Gastrocnemius medialis (tissue), 4 donors: Measurements from ENCODE around the gene ZPBP2. TPM values are rescaled to one million over a fixed set of nuclear protein-coding genes. Genes with fewer than 3 reads are reported as not detected.

ENCODE experiments used
- ATAC-seq, 2 donors: fragments of 150-250 bp; one replicate each; pipeline ENCODE4 v1.9.1; 2016
- DNase-seq, 2 donors: peaks; one replicate each; pipeline ENCODE4 v3.0.0-alpha.2; 2019
- H3K27ac ChIP-seq, 4 donors: fragments of 200-600 bp; sonication (generic); 1 replicate in 1 of 4; 2 replicates in 3 of 4; pipeline ENCODE4 v1.5.1; 2016 to 2018; ENCODE audit warnings: mild to moderate bottlenecking in 2 of 4, moderate library complexity in 1 of 4
- H3K27me3 ChIP-seq, 3 donors: fragments of 200-600 bp; sonication (generic) in 2 of 3; 1 replicate in 1 of 3; 2 replicates in 2 of 3; pipeline versions ENCODE4 v1.5.1 to v1.6.0; 2016 to 2019; ENCODE audit warnings: mild to moderate bottlenecking in 1 of 3, moderate library complexity in 1 of 3
- H3K36me3 ChIP-seq, 2 donors: fragments of 200-600 bp; sonication (generic) in 1 of 2; one replicate each; pipeline ENCODE4 v1.5.1; 2017 to 2018
- H3K4me1 ChIP-seq, 2 donors: fragments of 200-600 bp; sonication (generic) in 1 of 2; one replicate each; pipeline ENCODE4 v1.5.1; 2016 to 2017; ENCODE audit warnings: mild to moderate bottlenecking in 2 of 2
- H3K4me3 ChIP-seq, 4 donors: fragments of 200-600 bp; sonication (generic) in 3 of 4; 1 replicate in 1 of 4; 2 replicates in 3 of 4; pipeline ENCODE4 v1.5.1; 2016 to 2019; ENCODE audit warnings: mild to moderate bottlenecking in 2 of 4
- H3K9me3 ChIP-seq, 3 donors: fragments of 200-600 bp; sonication (generic) in 2 of 3; 1 replicate in 1 of 3; 2 replicates in 2 of 3; pipeline ENCODE4 v1.5.1; 2016 to 2019
- CTCF ChIP-seq, 5 experiments: fragments of 450-650 bp in 3 of 5; fragments of 200-600 bp in 2 of 5; sonication (generic) in 2 of 5; IDR thresholded peaks in 4 of 5; conservative IDR thresholded peaks in 1 of 5; 1 replicate in 4 of 5; 2 replicates in 1 of 5; pipeline ENCODE4 v1.5.1; 2016 to 2019; ENCODE audit warnings: antibody characterized with exemption in 5 of 5, mild to moderate bottlenecking in 3 of 5, moderate library complexity in 3 of 5
- POLR2A ChIP-seq, 2 donors: fragments of 450-650 bp; IDR thresholded peaks; one replicate each; pipeline ENCODE4 v1.6.1; 2017; ENCODE audit warnings: antibody characterized with exemption in 2 of 2, mild to moderate bottlenecking in 2 of 2, moderate library complexity in 2 of 2
- in situ Hi-C, 4 donors: fragments of 200-750 bp; cut with MboI; loops; one replicate each; pipeline versions ENCODE4 v1.15.0 to v1.8.0; 2017; ENCODE audit warnings: low sequenced_read_pairs in 4 of 4
- intact Hi-C: fragments of 100-400 bp; cut with DNase I; formaldehyde crosslinking; loops from one replicate; pipeline ENCODE4 v1.15.1; 2023; ENCODE audit warnings: low total_unique reads
- total RNA-seq, 4 donors: library from RNA; depleted of rRNA; stranded (reverse); fragments of >200 nt; gene quantifications; one replicate each; pipeline versions ENCODE4 v1.1.0 to v1.2.3, GENCODE V29; 2016

ZPBP2 gene
- total RNA-seq, 4 donors from 2014 or later: not detected

GRCh38 chr17:39822051-39822451 is 46.0 kb upstream of the ZPBP2 start:
- Histone ChIP-seq H3K27me3 (peaks cover 0 to 4% (median 0%) of the 10 kb centered on the region in 3 donors), H3K36me3 (no peaks in the 10 kb centered on the region), H3K4me3 (no peak overlapping the region), H3K4me1 (no peaks in the 10 kb centered on the region), H3K27ac (no peak overlapping the region), H3K9me3 (no peaks in the 10 kb centered on the region)
- in situ Hi-C loops: no loop called here
- ATAC-seq: no peak
- no peak for TF ChIP-seq CTCF (IDR thresholded peaks at IDR 0.05 in 4 of 5, conservative IDR thresholded peaks at IDR 0.05 in 1 of 5)
- no peak for TF ChIP-seq POLR2A (IDR thresholded peaks at IDR 0.05)
- no peak for DNase-seq
- intact Hi-C loops: no loop called here

- no peak for TF ChIP-seq POLR2A (IDR thresholded peaks at IDR 0.05)
- TF ChIP-seq CTCF (IDR thresholded peaks at IDR 0.05 in 4 of 5, conservative IDR thresholded peaks at IDR 0.05 in 1 of 5): no peak
- in situ Hi-C loops: no loop called here
Observed at GRCh38 chr17:39823407-39824054, 44.5 kb upstream of the ZPBP2 start.

GRCh38 chr17:39826334-39826733 is 41.7 kb upstream of the ZPBP2 start:
- in situ Hi-C loops (no loop called here), intact Hi-C loops (no loop called here)
- TF ChIP-seq POLR2A (IDR thresholded peaks at IDR 0.05) (no peak), CTCF (IDR thresholded peaks at IDR 0.05 in 4 of 5, conservative IDR thresholded peaks at IDR 0.05 in 1 of 5) (no peak)
- H3K4me1 ChIP-seq: no peaks in the 10 kb centered on the region
- no peaks in the 10 kb centered on the region for H3K9me3 ChIP-seq
- H3K27ac ChIP-seq: no peak overlapping the region
- no peak for ATAC-seq
- no peaks in the 10 kb centered on the region for H3K36me3 ChIP-seq
- no peak overlapping the region for H3K4me3 ChIP-seq
- no peak for DNase-seq
- peaks cover 0 to 4% (median 0%) of the 10 kb centered on the region in 3 donors for H3K27me3 ChIP-seq

More at GRCh38 chr17:39823407-39824054, 44.5 kb upstream of the ZPBP2 start:
- Histone ChIP-seq H3K9me3 (no peaks in the 10 kb centered on the region), H3K27me3 (peaks cover 0 to 4% (median 0%) of the 10 kb centered on the region in 3 donors), H3K4me1 (no peaks in the 10 kb centered on the region), H3K36me3 (no peaks in the 10 kb centered on the region), H3K4me3 (no peak overlapping the region), H3K27ac (no peak overlapping the region)
- intact Hi-C loops: no loop called here
- no peak for DNase-seq
- no peak for ATAC-seq

- Histone ChIP-seq H3K4me3 (no peak overlapping the region), H3K4me1 (no peaks in the 10 kb centered on the region), H3K9me3 (no peaks in the 10 kb centered on the region), H3K27ac (no peak overlapping the region), H3K27me3 (no peaks in the 10 kb centered on the region), H3K36me3 (no peaks in the 10 kb centered on the region)
- intact Hi-C loops: no loop called here
- ATAC-seq: no peak
- no peak for DNase-seq
- in situ Hi-C loops: no loop called here
- TF ChIP-seq POLR2A (IDR thresholded peaks at IDR 0.05) (no peak), CTCF (IDR thresholded peaks at IDR 0.05 in 4 of 5, conservative IDR thresholded peaks at IDR 0.05 in 1 of 5) (no peak)
Observed at GRCh38 chr17:39828443-39828842, 39.6 kb upstream of the ZPBP2 start.

GRCh38 chr17:39831588-39831987 is 36.4 kb upstream of the ZPBP2 start:
- H3K27me3 ChIP-seq: no peaks in the 10 kb centered on the region
- H3K27ac ChIP-seq: no peak overlapping the region
- intact Hi-C loops (no loop called here), in situ Hi-C loops (no loop called here)
- ATAC-seq: no peak
- no peak for DNase-seq
- no peak for TF ChIP-seq POLR2A (IDR thresholded peaks at IDR 0.05)
- no peak for TF ChIP-seq CTCF (IDR thresholded peaks at IDR 0.05 in 4 of 5, conservative IDR thresholded peaks at IDR 0.05 in 1 of 5)
- no peaks in the 10 kb centered on the region for H3K36me3 ChIP-seq
- no peak overlapping the region for H3K4me3 ChIP-seq
- H3K4me1 ChIP-seq: no peaks in the 10 kb centered on the region
- no peaks in the 10 kb centered on the region for H3K9me3 ChIP-seq
